Measurements from ENCODE around the gene FRRS1.

The FRRS1 gene

DNA sequence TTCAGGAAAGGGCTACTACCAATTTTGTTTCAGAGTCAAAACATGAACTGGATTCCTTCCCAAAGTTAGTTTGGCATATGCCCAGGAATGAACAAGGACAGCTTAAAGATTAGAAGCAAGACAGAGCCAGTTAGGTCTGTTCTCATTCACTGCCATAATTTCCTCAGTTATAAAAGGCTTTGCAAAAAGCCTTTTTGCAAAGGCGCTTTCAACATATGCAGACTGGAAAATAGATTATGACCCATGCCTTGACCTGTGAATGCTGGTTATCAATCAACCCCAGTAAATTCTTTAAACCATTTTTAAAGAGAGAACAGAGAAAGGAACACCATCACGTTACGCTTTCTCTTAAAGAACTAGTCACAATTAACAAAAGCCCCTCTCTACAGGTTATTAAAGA lies 1.7 kb upstream of the FRRS1 start:
- no peak for TF ChIP-seq EZH2phosphoT487 (IDR thresholded peaks at IDR 0.05; ENCODE audit: low read length)
- TF ChIP-seq, protein P1, sequence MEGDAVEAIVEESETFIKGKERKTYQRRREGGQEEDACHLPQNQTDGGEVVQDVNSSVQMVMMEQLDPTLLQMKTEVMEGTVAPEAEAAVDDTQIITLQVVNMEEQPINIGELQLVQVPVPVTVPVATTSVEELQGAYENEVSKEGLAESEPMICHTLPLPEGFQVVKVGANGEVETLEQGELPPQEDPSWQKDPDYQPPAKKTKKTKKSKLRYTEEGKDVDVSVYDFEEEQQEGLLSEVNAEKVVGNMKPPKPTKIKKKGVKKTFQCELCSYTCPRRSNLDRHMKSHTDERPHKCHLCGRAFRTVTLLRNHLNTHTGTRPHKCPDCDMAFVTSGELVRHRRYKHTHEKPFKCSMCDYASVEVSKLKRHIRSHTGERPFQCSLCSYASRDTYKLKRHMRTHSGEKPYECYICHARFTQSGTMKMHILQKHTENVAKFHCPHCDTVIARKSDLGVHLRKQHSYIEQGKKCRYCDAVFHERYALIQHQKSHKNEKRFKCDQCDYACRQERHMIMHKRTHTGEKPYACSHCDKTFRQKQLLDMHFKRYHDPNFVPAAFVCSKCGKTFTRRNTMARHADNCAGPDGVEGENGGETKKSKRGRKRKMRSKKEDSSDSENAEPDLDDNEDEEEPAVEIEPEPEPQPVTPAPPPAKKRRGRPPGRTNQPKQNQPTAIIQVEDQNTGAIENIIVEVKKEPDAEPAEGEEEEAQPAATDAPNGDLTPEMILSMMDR (IDR thresholded peaks at IDR 0.05; ENCODE audit: low read length), result no peak
- no peak for TF ChIP-seq EZH2 (optimal IDR thresholded peaks at IDR 0.05; ENCODE audit: low read depth, low read length)
- Histone ChIP-seq H4K20me1 (ENCODE audit: insufficient read depth, low read length) (no peaks in the 10 kb centered on the region), H3F3A (ENCODE audit: insufficient read depth, low read length) (peaks cover 10% of the 10 kb centered on the region; the same call in 1 of the 2 replicates), H3K27me3 (replicated peaks; ENCODE audit: insufficient read depth, low read length) (no peaks in the 10 kb centered on the region), H3K4me2 (ENCODE audit: low read depth, low read length) (no peak overlapping the region), H3K9me3 (replicated peaks; ENCODE audit: insufficient read depth, low read length) (no peaks in the 10 kb centered on the region), H2AFZ (ENCODE audit: low read length) (no peak overlapping the region), H3K79me2 (ENCODE audit: low read length) (no peaks in the 10 kb centered on the region), H3K4me1 (ENCODE audit: low read length) (no peaks in the 10 kb centered on the region), H3K9ac (ENCODE audit: low read length) (no peak overlapping the region), H3K9me2 (replicated peaks; ENCODE audit: insufficient read depth, low read length) (no peaks in the 10 kb centered on the region), H3K27ac (ENCODE audit: low read length) (no peak overlapping the region), H3K36me3 (replicated peaks; ENCODE audit: insufficient read depth, low read length) (no peaks in the 10 kb centered on the region), H3K4me3 (ENCODE audit: low read length) (no peak overlapping the region)
- no peak for DNase-seq

GRCh38 chr1:99764909-99765308 lies 1.5 kb downstream of the FRRS1 start:
- Histone ChIP-seq H4K20me1 (ENCODE audit: insufficient read depth, low read length) (no peaks in the 10 kb centered on the region), H2AFZ (ENCODE audit: low read length) (no peak overlapping the region), H3K9me3 (replicated peaks; ENCODE audit: insufficient read depth, low read length) (no peaks in the 10 kb centered on the region), H3K4me3 (ENCODE audit: low read length) (no peak overlapping the region), H3K9ac (ENCODE audit: low read length) (no peak overlapping the region), H3K79me2 (ENCODE audit: low read length) (no peaks in the 10 kb centered on the region), H3K36me3 (replicated peaks; ENCODE audit: insufficient read depth, low read length) (no peaks in the 10 kb centered on the region), H3K27ac (ENCODE audit: low read length) (no peak overlapping the region), H3K27me3 (replicated peaks; ENCODE audit: insufficient read depth, low read length) (no peaks in the 10 kb centered on the region), H3K4me1 (ENCODE audit: low read length) (no peaks in the 10 kb centered on the region), H3K9me2 (replicated peaks; ENCODE audit: insufficient read depth, low read length) (no peaks in the 10 kb centered on the region), H3F3A (ENCODE audit: insufficient read depth, low read length) (peaks cover 10% of the 10 kb centered on the region; the same call in 1 of the 2 replicates), H3K4me2 (ENCODE audit: low read depth, low read length) (no peak overlapping the region)
- no peak for DNase-seq
- TF ChIP-seq EZH2 (optimal IDR thresholded peaks at IDR 0.05; ENCODE audit: low read depth, low read length) (no peak), EZH2phosphoT487 (IDR thresholded peaks at IDR 0.05; ENCODE audit: low read length) (no peak)
- TF ChIP-seq, protein P1 (IDR thresholded peaks at IDR 0.05; ENCODE audit: low read length), result no peak

GRCh38 chr1:99764439-99764838 lies 2.0 kb downstream of the FRRS1 start:
- H3F3A ChIP-seq (ENCODE audit: insufficient read depth, low read length), result peaks cover 10% of the 10 kb centered on the region; the same call in 1 of the 2 replicates
- no peak overlapping the region for H3K9ac ChIP-seq (ENCODE audit: low read length)
- 0 out of 2 replicates have a peak, but pooled peaks cover under 1% of the 10 kb centered on the region for H3K4me1 ChIP-seq (ENCODE audit: low read length)
- no peak overlapping the region for H2AFZ ChIP-seq (ENCODE audit: low read length)
- H3K4me3 ChIP-seq (ENCODE audit: low read length), result no peak overlapping the region
- no peaks in the 10 kb centered on the region for H3K36me3 ChIP-seq (replicated peaks; ENCODE audit: insufficient read depth, low read length)
- no peaks in the 10 kb centered on the region for H3K9me3 ChIP-seq (replicated peaks; ENCODE audit: insufficient read depth, low read length)
- no peak overlapping the region for H3K4me2 ChIP-seq (ENCODE audit: low read depth, low read length)
- no peak overlapping the region for H3K27ac ChIP-seq (ENCODE audit: low read length)
- no peak for DNase-seq
- no peaks in the 10 kb centered on the region for H3K9me2 ChIP-seq (replicated peaks; ENCODE audit: insufficient read depth, low read length)
- H3K27me3 ChIP-seq (replicated peaks; ENCODE audit: insufficient read depth, low read length), result no peaks in the 10 kb centered on the region
- no peaks in the 10 kb centered on the region for H3K79me2 ChIP-seq (ENCODE audit: low read length)
- H4K20me1 ChIP-seq (ENCODE audit: insufficient read depth, low read length), result no peaks in the 10 kb centered on the region
- TF ChIP-seq, protein P1 (IDR thresholded peaks at IDR 0.05; ENCODE audit: low read length), result no peak
- TF ChIP-seq EZH2phosphoT487 (IDR thresholded peaks at IDR 0.05; ENCODE audit: low read length), result no peak
- no peak for TF ChIP-seq EZH2 (optimal IDR thresholded peaks at IDR 0.05; ENCODE audit: low read depth, low read length)

Measured in MM.1S (cell line).